ENCODE results near the gene RHAG.
A peak's percentile ranks its signal among the peaks of the same experiment; 100 is the strongest.
"Not testable (repeated sequence)": the region's sequence is repeated elsewhere in the genome, so short reads cannot be mapped to it uniquely, and the experiment has no call there.

Gene RHAG

GRCh38 chr6:49636713-49637349 lies at the start of gene RHAG:
Gene RHAG, minus strand, starts transcription at chr6:49636839. Its CDS starts 27 bp downstream, at chr6:49636812.
- no peak for DNase-seq

- DNase-seq: no peak
Observed at GRCh38 chr6:49676671-49677281, 40.1 kb upstream of the RHAG start.

GRCh38 chr6:49675816-49676215 lies 39.2 kb upstream of the RHAG start:
- no peak for DNase-seq

GRCh38 chr6:49668083-49668511 lies 31.5 kb upstream of the RHAG start:
- DNase-seq: no peak

- peak in 1 of 3 donors; percentile 1 for DNase-seq
Observed at GRCh38 chr6:49666930-49667757, 30.5 kb upstream of the RHAG start.

- no peak for DNase-seq
Observed at GRCh38 chr6:49666480-49666879, 29.8 kb upstream of the RHAG start.

GRCh38 chr6:49664817-49665216 lies 28.2 kb upstream of the RHAG start:
- no peak for DNase-seq

- DNase-seq: not testable (repeated sequence)
Observed at GRCh38 chr6:49664054-49664453, 27.4 kb upstream of the RHAG start.

- no peak for DNase-seq
Observed at GRCh38 chr6:49662892-49663261, 26.2 kb upstream of the RHAG start.

GRCh38 chr6:49662231-49662891 lies 25.7 kb upstream of the RHAG start:
- DNase-seq: no peak

GRCh38 chr6:49653942-49654341 lies 17.3 kb upstream of the RHAG start:
- no peak for DNase-seq

GRCh38 chr6:49653438-49653837 lies 16.8 kb upstream of the RHAG start:
- no peak for DNase-seq

GRCh38 chr6:49651239-49651638 lies 14.6 kb upstream of the RHAG start:
- no peak for DNase-seq

- DNase-seq: no peak
Observed at GRCh38 chr6:49649988-49650387, 13.3 kb upstream of the RHAG start.

- DNase-seq: no peak
Observed at GRCh38 chr6:49648036-49648435, 11.4 kb upstream of the RHAG start.

GRCh38 chr6:49647476-49647875 lies 10.8 kb upstream of the RHAG start:
- no peak for DNase-seq

GRCh38 chr6:49646942-49647341 lies 10.3 kb upstream of the RHAG start:
- no peak for DNase-seq

- DNase-seq: no peak
Observed at GRCh38 chr6:49646130-49646824, 9.6 kb upstream of the RHAG start.

GRCh38 chr6:49645139-49645538 lies 8.5 kb upstream of the RHAG start:
- DNase-seq: no peak

- no peak for DNase-seq
Observed at GRCh38 chr6:49639177-49639817, 2.7 kb upstream of the RHAG start.

GRCh38 chr6:49637350-49637731 lies 702 bp upstream of the RHAG start:
- no peak for DNase-seq

- DNase-seq: no peak
Observed at GRCh38 chr6:49635978-49636712, 494 bp downstream of the RHAG start.
